Measurements from ENCODE around the gene HPDL. TPM values are rescaled to one million over a fixed set of nuclear protein-coding genes. Genes with fewer than 3 reads are reported as not detected.
A peak's percentile ranks its signal among the peaks of the same experiment; 100 is the strongest.

The HPDL gene
- total and polyA plus RNA-seq, 4 experiments from 2014 or later = 0.19 to 0.78 (median 0.31) TPM

- POLR2A ChIA-PET (ENCODE audit: partially characterized antibody) = interaction anchor here (0.8 to 6.4 kb wide), 25 partner anchors 15 to 672 kb away, joined by 3 to 158 read pairs (median 10); partner anchors contain the start of genes ARMH1, BTBD19, CCDC163 and DYNLT4
- Mint-ChIP-seq H3K4me3 (peak overlapping the region; percentile 87 to 94 (median 92)), H3K36me3 (no peaks in the 10 kb centered on the region), H3K27ac (peak overlapping the region; percentile 93 to 98 (median 96)), H3K4me1 (peaks cover 11 to 24% (median 18%) of the 10 kb centered on the region in 4 donors), H3K9me3 (no peaks in the 10 kb centered on the region), H3K27me3 (no peaks in the 10 kb centered on the region)
- DNase-seq = no peak
- CTCF ChIA-PET (ENCODE audit: partially characterized antibody) = interaction anchor here (1.2 to 10.0 kb wide), 13 partner anchors 33 to 583 kb away, joined by 3 to 388 read pairs (median 6); partner anchors contain the start of genes HECTD3, MUTYH, PLK3 and TESK2
- Histone ChIP-seq H3K4me3 (ENCODE audit: low read length in 2 of 2) (peak overlapping the region; percentile 40 to 86), H3K9me3 (ENCODE audit: control insufficient read depth in 1 of 2, low read length in 2 of 2) (no peaks in the 10 kb centered on the region), H3K4me1 (ENCODE audit: insufficient read depth, low read length) (peaks cover 11% of the 10 kb centered on the region), H3K27me3 (ENCODE audit: insufficient read depth, low read length) (no peaks in the 10 kb centered on the region), H3K36me3 (ENCODE audit: insufficient read depth, low read length) (no peaks in the 10 kb centered on the region), H3K27ac (ENCODE audit: low read depth, low read length) (peak overlapping the region; percentile 85)
- intact Hi-C loops (cut with micrococcal nuclease) = loop anchor here (1.0 to 5.0 kb wide), 4 partner anchors 278 to 943 kb away; partner anchors contain the start of genes NASP and RAD54L
Observed at GRCh38 chr1:45304311-45305081, 22.2 kb upstream of the HPDL start.

GRCh38 chr1:45305231-45305630 lies 21.5 kb upstream of the HPDL start:
- Mint-ChIP-seq H3K4me3 (peak overlapping the region in 5 of 8 donors; percentile 27 to 94 (median 71)), H3K36me3 (no peaks in the 10 kb centered on the region), H3K27ac (peak overlapping the region; percentile 77 to 98 (median 96)), H3K9me3 (no peaks in the 10 kb centered on the region), H3K27me3 (no peaks in the 10 kb centered on the region), H3K4me1 (peaks cover 11 to 24% (median 18%) of the 10 kb centered on the region in 4 donors)
- ChIA-PET CTCF (ENCODE audit: partially characterized antibody) (interaction anchor here (1.3 to 2.1 kb wide), 5 partner anchors 35 to 484 kb away, joined by 3 to 12 read pairs (median 6); partner anchors contain the start of genes MUTYH and TOE1), POLR2A (ENCODE audit: partially characterized antibody) (interaction anchor here (0.8 to 6.1 kb wide), 9 partner anchors 22 to 584 kb away, joined by 3 to 130 read pairs (median 6); partner anchors contain the start of genes HECTD3, HPDL, MUTYH and PLK3)
- no peak overlapping the region for H3K4me3 ChIP-seq (ENCODE audit: low read length in 2 of 2)
- H3K9me3 ChIP-seq (ENCODE audit: control insufficient read depth in 1 of 2, low read length in 2 of 2) = no peaks in the 10 kb centered on the region
- H3K36me3 ChIP-seq (ENCODE audit: insufficient read depth, low read length) = no peaks in the 10 kb centered on the region
- peaks cover 11% of the 10 kb centered on the region for H3K4me1 ChIP-seq (ENCODE audit: insufficient read depth, low read length)
- H3K27me3 ChIP-seq (ENCODE audit: insufficient read depth, low read length) = no peaks in the 10 kb centered on the region
- DNase-seq = no peak
- intact Hi-C loops (cut with micrococcal nuclease) = no loop called here
- peak overlapping the region; percentile 85 for H3K27ac ChIP-seq (ENCODE audit: low read depth, low read length)

- ChIA-PET POLR2A (ENCODE audit: partially characterized antibody) (interaction anchor here (0.7 to 6.1 kb wide), 5 partner anchors 27 to 594 kb away, joined by 3 to 130 read pairs (median 3); partner anchors contain the start of genes MUTYH and TOE1), CTCF (ENCODE audit: partially characterized antibody) (interaction anchor here (1.0 to 2.1 kb wide), 4 partner anchors 13 to 485 kb away, joined by 3 to 12 read pairs (median 5); partner anchors contain the start of genes MUTYH and TOE1)
- H3K4me1 Mint-ChIP-seq = peaks cover 11 to 24% (median 18%) of the 10 kb centered on the region in 4 donors
- H3K9me3 ChIP-seq (ENCODE audit: control insufficient read depth in 1 of 2, low read length in 2 of 2) = no peaks in the 10 kb centered on the region
- H3K4me1 ChIP-seq (ENCODE audit: insufficient read depth, low read length) = peaks cover 11% of the 10 kb centered on the region
- peak overlapping the region in 4 of 8 donors; percentile 17 to 43 (median 31) for H3K4me3 Mint-ChIP-seq
- no peak overlapping the region for H3K4me3 ChIP-seq (ENCODE audit: low read length in 2 of 2)
- H3K36me3 Mint-ChIP-seq = no peaks in the 10 kb centered on the region
- H3K27me3 ChIP-seq (ENCODE audit: insufficient read depth, low read length) = no peaks in the 10 kb centered on the region
- H3K27ac ChIP-seq (ENCODE audit: low read depth, low read length) = no peak overlapping the region
- intact Hi-C loops (cut with micrococcal nuclease) = no loop called here
- no peaks in the 10 kb centered on the region for H3K9me3 Mint-ChIP-seq
- peak overlapping the region in 3 of 7 donors; percentile 47 to 94 (median 60) for H3K27ac Mint-ChIP-seq
- H3K36me3 ChIP-seq (ENCODE audit: insufficient read depth, low read length) = no peaks in the 10 kb centered on the region
- no peak for DNase-seq
- no peaks in the 10 kb centered on the region for H3K27me3 Mint-ChIP-seq
Observed at GRCh38 chr1:45306319-45306718, 20.4 kb upstream of the HPDL start.

- no peaks in the 10 kb centered on the region for H3K36me3 ChIP-seq (ENCODE audit: insufficient read depth, low read length)
- no peak for DNase-seq
- no peak overlapping the region for H3K27ac ChIP-seq (ENCODE audit: low read depth, low read length)
- no peaks in the 10 kb centered on the region for H3K27me3 Mint-ChIP-seq
- no peaks in the 10 kb centered on the region for H3K36me3 Mint-ChIP-seq
- no peaks in the 10 kb centered on the region for H3K9me3 ChIP-seq (ENCODE audit: control insufficient read depth in 1 of 2, low read length in 2 of 2)
- ChIA-PET CTCF (ENCODE audit: partially characterized antibody) (interaction anchor here (1.2 kb wide), 1 partner anchor 289 kb away, joined by 5 read pairs; no protein-coding TSS in a partner anchor), POLR2A (ENCODE audit: partially characterized antibody) (interaction anchor here (6.1 kb wide), 1 partner anchor 33 kb away, joined by 130 read pairs; the partner anchor contains the start of genes MUTYH and TOE1)
- H3K9me3 Mint-ChIP-seq = no peaks in the 10 kb centered on the region
- no peak overlapping the region for H3K27ac Mint-ChIP-seq
- H3K27me3 ChIP-seq (ENCODE audit: insufficient read depth, low read length) = no peaks in the 10 kb centered on the region
- H3K4me3 Mint-ChIP-seq = no peak overlapping the region
- H3K4me1 Mint-ChIP-seq = peaks cover 8 to 24% (median 17%) of the 10 kb centered on the region in 4 donors
- intact Hi-C loops (cut with micrococcal nuclease) = no loop called here
- peaks cover 11% of the 10 kb centered on the region for H3K4me1 ChIP-seq (ENCODE audit: insufficient read depth, low read length)
- no peak overlapping the region for H3K4me3 ChIP-seq (ENCODE audit: low read length in 2 of 2)
Observed at GRCh38 chr1:45306905-45307304, 19.8 kb upstream of the HPDL start.

- Mint-ChIP-seq H3K9me3 (no peaks in the 10 kb centered on the region), H3K27ac (no peak overlapping the region), H3K36me3 (no peaks in the 10 kb centered on the region), H3K27me3 (peaks cover 0 to 2% of the 10 kb centered on the region in 2 donors), H3K4me3 (no peak overlapping the region), H3K4me1 (no peaks in the 10 kb centered on the region)
- Histone ChIP-seq H3K27me3 (ENCODE audit: insufficient read depth, low read length) (no peaks in the 10 kb centered on the region), H3K27ac (ENCODE audit: low read depth, low read length) (no peak overlapping the region), H3K9me3 (ENCODE audit: control insufficient read depth in 1 of 2, low read length in 2 of 2) (no peaks in the 10 kb centered on the region), H3K4me3 (ENCODE audit: low read length in 2 of 2) (no peak overlapping the region), H3K36me3 (ENCODE audit: insufficient read depth, low read length) (no peaks in the 10 kb centered on the region), H3K4me1 (ENCODE audit: insufficient read depth, low read length) (no peaks in the 10 kb centered on the region)
- intact Hi-C loops (cut with micrococcal nuclease) = no loop called here
- CTCF ChIA-PET (ENCODE audit: partially characterized antibody) = interaction anchor here (0.8 to 1.4 kb wide), 4 partner anchors 11 to 299 kb away, joined by 3 to 4 read pairs (median 3); no protein-coding TSS in a partner anchor
- POLR2A ChIA-PET (ENCODE audit: partially characterized antibody) = no interaction called here
- DNase-seq = no peak
Observed at GRCh38 chr1:45314266-45314665, 12.4 kb upstream of the HPDL start.

DNA sequence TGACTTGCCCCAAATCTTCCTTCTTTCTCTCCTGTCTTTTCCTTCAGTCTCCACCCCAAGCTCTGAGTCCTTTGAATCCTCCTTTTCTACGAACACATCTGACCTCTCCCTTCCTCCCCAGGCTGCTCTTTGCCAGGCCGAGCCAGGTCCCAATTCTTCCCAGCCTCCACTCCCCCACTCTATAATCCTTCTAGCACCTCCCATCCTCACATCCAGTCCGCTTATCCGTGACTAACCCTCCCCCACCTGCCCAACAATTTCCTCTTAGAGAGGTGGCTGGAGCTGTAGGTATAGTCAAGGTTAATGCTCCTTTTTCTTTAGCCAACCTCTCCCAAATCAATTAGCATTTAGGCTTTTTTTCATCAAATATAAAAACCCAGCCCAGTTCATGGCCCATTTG lies 9.5 kb upstream of the HPDL start:
- Histone ChIP-seq H3K27ac (ENCODE audit: low read depth, low read length) (no peak overlapping the region), H3K4me3 (ENCODE audit: low read length in 2 of 2) (no peak overlapping the region), H3K9me3 (ENCODE audit: control insufficient read depth in 1 of 2, low read length in 2 of 2) (no peaks in the 10 kb centered on the region), H3K27me3 (ENCODE audit: insufficient read depth, low read length) (no peaks in the 10 kb centered on the region), H3K4me1 (ENCODE audit: insufficient read depth, low read length) (no peaks in the 10 kb centered on the region), H3K36me3 (ENCODE audit: insufficient read depth, low read length) (no peaks in the 10 kb centered on the region)
- no peaks in the 10 kb centered on the region for H3K4me1 Mint-ChIP-seq
- DNase-seq = no peak
- peaks cover 0 to 2% of the 10 kb centered on the region in 2 donors for H3K27me3 Mint-ChIP-seq
- POLR2A ChIA-PET (ENCODE audit: partially characterized antibody) = interaction anchor here (1.1 kb wide), 1 partner anchor 14 kb away, joined by 3 read pairs; no protein-coding TSS in a partner anchor
- no peaks in the 10 kb centered on the region for H3K36me3 Mint-ChIP-seq
- CTCF ChIA-PET (ENCODE audit: partially characterized antibody) = no interaction called here
- no peak overlapping the region for H3K4me3 Mint-ChIP-seq
- no peaks in the 10 kb centered on the region for H3K9me3 Mint-ChIP-seq
- no peak overlapping the region for H3K27ac Mint-ChIP-seq
- intact Hi-C loops (cut with micrococcal nuclease) = no loop called here

- POLR2A ChIA-PET (ENCODE audit: partially characterized antibody) = interaction anchor here (1.8 kb wide), 1 partner anchor 16 kb away, joined by 5 read pairs; no protein-coding TSS in a partner anchor
- no peaks in the 10 kb centered on the region for H3K9me3 Mint-ChIP-seq
- Histone ChIP-seq H3K9me3 (ENCODE audit: control insufficient read depth in 1 of 2, low read length in 2 of 2) (no peaks in the 10 kb centered on the region), H3K27me3 (ENCODE audit: insufficient read depth, low read length) (no peaks in the 10 kb centered on the region), H3K4me1 (ENCODE audit: insufficient read depth, low read length) (no peaks in the 10 kb centered on the region), H3K27ac (ENCODE audit: low read depth, low read length) (no peak overlapping the region), H3K4me3 (ENCODE audit: low read length in 2 of 2) (no peak overlapping the region), H3K36me3 (ENCODE audit: insufficient read depth, low read length) (no peaks in the 10 kb centered on the region)
- no peaks in the 10 kb centered on the region for H3K36me3 Mint-ChIP-seq
- CTCF ChIA-PET (ENCODE audit: partially characterized antibody) = interaction anchor here (1.0 to 1.8 kb wide), 2 partner anchors 14 to 16 kb away, joined by 3 to 4 read pairs; no protein-coding TSS in a partner anchor
- no peak overlapping the region for H3K4me3 Mint-ChIP-seq
- no peaks in the 10 kb centered on the region for H3K4me1 Mint-ChIP-seq
- H3K27ac Mint-ChIP-seq = no peak overlapping the region
- H3K27me3 Mint-ChIP-seq = no peaks in the 10 kb centered on the region
- DNase-seq = no peak
- intact Hi-C loops (cut with micrococcal nuclease) = no loop called here
Observed at GRCh38 chr1:45319761-45320160, 6.9 kb upstream of the HPDL start.
